ENCODE results near the gene SENP2.
"Not testable (repeated sequence)": the region's sequence is repeated elsewhere in the genome, so short reads cannot be mapped to it uniquely, and the experiment has no call there.

The SENP2 gene

GRCh38 chr3:185586686-185587039 is 568 bp downstream of the SENP2 start:
- DNase-seq (ENCODE audit: low spot score), result no peak

- DNase-seq (ENCODE audit: low spot score), result no peak
Measured at GRCh38 chr3:185594073-185594472, 8.0 kb downstream of the SENP2 start.

GRCh38 chr3:185595526-185595925 is 9.4 kb downstream of the SENP2 start:
- no peak for DNase-seq (ENCODE audit: low spot score)

- no peak for DNase-seq (ENCODE audit: low spot score)
Measured at GRCh38 chr3:185605566-185605965, 19.5 kb downstream of the SENP2 start.

- no peak for DNase-seq (ENCODE audit: low spot score)
Measured at GRCh38 chr3:185606196-185606595, 20.1 kb downstream of the SENP2 start.

GRCh38 chr3:185613016-185613415 is 26.9 kb downstream of the SENP2 start:
- DNase-seq (ENCODE audit: low spot score), result no peak

- DNase-seq (ENCODE audit: low spot score), result no peak
Measured at GRCh38 chr3:185623939-185624665, 38.0 kb downstream of the SENP2 start.

GRCh38 chr3:185625784-185626183 is 39.7 kb downstream of the SENP2 start:
- DNase-seq (ENCODE audit: low spot score), result no peak

GRCh38 chr3:185629554-185630181 is 43.6 kb downstream of the SENP2 start:
- DNase-seq (ENCODE audit: low spot score), result no peak

- no peak for DNase-seq (ENCODE audit: low spot score)
Measured at GRCh38 chr3:185630182-185630622, 44.1 kb downstream of the SENP2 start.

GRCh38 chr3:185631108-185631507 is 45.0 kb downstream of the SENP2 start:
- no peak for DNase-seq (ENCODE audit: low spot score)

GRCh38 chr3:185631508-185632206 is 45.6 kb downstream of the SENP2 start:
- no peak for DNase-seq (ENCODE audit: low spot score)

- no peak for DNase-seq (ENCODE audit: low spot score)
Measured at GRCh38 chr3:185632996-185633395, 46.9 kb downstream of the SENP2 start.

- DNase-seq (ENCODE audit: low spot score), result no peak
Measured at GRCh38 chr3:185637388-185637787, 51.3 kb downstream of the SENP2 start.

GRCh38 chr3:185638651-185639050 is 52.6 kb downstream of the SENP2 start:
- DNase-seq (ENCODE audit: low spot score), result not testable (repeated sequence)

- DNase-seq (ENCODE audit: low spot score), result no peak
Measured at GRCh38 chr3:185639632-185640206, 53.6 kb downstream of the SENP2 start.

GRCh38 chr3:185640308-185640707 is 54.2 kb downstream of the SENP2 start:
- DNase-seq (ENCODE audit: low spot score), result no peak

- not testable (repeated sequence) for DNase-seq (ENCODE audit: low spot score)
Measured at GRCh38 chr3:185645191-185645590, 59.1 kb downstream of the SENP2 start.

GRCh38 chr3:185645596-185646381 is 59.7 kb downstream of the SENP2 start:
- no peak for DNase-seq (ENCODE audit: low spot score)

GRCh38 chr3:185646382-185647133 is 60.5 kb downstream of the SENP2 start:
- DNase-seq (ENCODE audit: low spot score), result no peak
